ENCODE data around the gene ATP9A. TPM values are rescaled to one million over a fixed set of nuclear protein-coding genes. Genes with fewer than 3 reads are reported as not detected.

ATP9A gene
- total RNA-seq, 1 experiment from 2014 or later = 12.1 TPM

- no peak for TF ChIP-seq CTCF (conservative IDR thresholded peaks at IDR 0.05)
- Mint-ChIP-seq H3K27me3 (ENCODE audit: low read depth) (no peaks in the 10 kb centered on the region; the same call in 1 of the 2 replicates), H3K27ac (peak within 1 kb of the TSS; percentile 97 to 100 (median 99)), H3K4me3 (peak within 1 kb of the TSS; percentile 97 to 98), H3K9me3 (peaks cover 0 to 3% of the 10 kb centered on the region in 2 experiments; a peak in 3 of 5 replicates), H3K4me1 (peaks cover 31 to 34% of the 10 kb centered on the region in 2 experiments), H3K36me3 (ENCODE audit: insufficient read depth in 1 of 3, low read depth in 3 of 3) (peaks cover 5 to 19% (median 7%) of the 10 kb centered on the region in 3 experiments)
- H3K23me2 ChIP-seq (ENCODE audit: insufficient read length, low read depth, low read length, poor library complexity, severe bottlenecking) = peaks cover 19% of the 10 kb centered on the region
- peak within 1 kb of the TSS; percentile 31 for H2BK5ac ChIP-seq (ENCODE audit: insufficient read length, low read length)
- H4K5ac ChIP-seq (ENCODE audit: insufficient read length, low read depth, low read length) = no peak within 1 kb of the TSS
- H3K23ac ChIP-seq (ENCODE audit: insufficient read length, low read depth, low read length) = no peak within 1 kb of the TSS
- H2BK12ac ChIP-seq (ENCODE audit: insufficient read length, low read depth, low read length) = no peak within 1 kb of the TSS
- peak within 1 kb of the TSS; percentile 88 for H3K27ac ChIP-seq (ENCODE audit: insufficient read length, low read depth, low read length)
- no peaks in the 10 kb centered on the region; the same call in 1 of the 2 replicates for H3K4me1 ChIP-seq (ENCODE audit: insufficient read depth, low read length)
- no peak within 1 kb of the TSS for H2AK5ac ChIP-seq (ENCODE audit: insufficient read length, low read length)
- peak within 1 kb of the TSS; percentile 81 for H3K4me2 ChIP-seq (ENCODE audit: insufficient read depth, insufficient read length, low read length)
- no peak within 1 kb of the TSS for H2AFZ ChIP-seq (ENCODE audit: low read length)
- H3K4ac ChIP-seq (ENCODE audit: low read depth, low read length) = peak within 1 kb of the TSS; percentile 64; the same call in 1 of the 2 replicates
- H4K91ac ChIP-seq (ENCODE audit: insufficient read length, low read depth, low read length) = peak within 1 kb of the TSS; percentile 74
- DNase-seq = peak; percentile 96
- H2BK20ac ChIP-seq (ENCODE audit: low read depth, low read length, poor library complexity, severe bottlenecking) = no peak within 1 kb of the TSS
- peak within 1 kb of the TSS; percentile 24 for H2BK120ac ChIP-seq (ENCODE audit: low read depth, low read length, poor library complexity, severe bottlenecking)
- H3K27me3 ChIP-seq (ENCODE audit: insufficient read depth, low read length) = no peaks in the 10 kb centered on the region
- no peaks in the 10 kb centered on the region for H3K79me1 ChIP-seq (ENCODE audit: insufficient read depth, low read depth, low read length, poor library complexity, severe bottlenecking)
- H4K20me1 ChIP-seq (ENCODE audit: control insufficient read depth, insufficient read depth, insufficient read length) = no peaks in the 10 kb centered on the region
- peak within 1 kb of the TSS; percentile 22 for H3T11ph ChIP-seq (ENCODE audit: low read length)
- H3K14ac ChIP-seq (ENCODE audit: insufficient read depth, low read length) = peak within 1 kb of the TSS; percentile 96
- H3K18ac ChIP-seq (ENCODE audit: insufficient read length, low read depth, low read length) = peak within 1 kb of the TSS; percentile 90
- no CpG with 5 or more reads among the region's 44 CpGs for whole genome bisulfite sequencing (ENCODE audit: extremely low coverage, insufficient read length, low lambda C conversion rate)
- H3K79me2 ChIP-seq (ENCODE audit: insufficient read depth, low read length) = peaks cover 26% of the 10 kb centered on the region
- H2BK15ac ChIP-seq (ENCODE audit: low read depth, low read length) = no peak within 1 kb of the TSS; the same call in 1 of the 2 replicates
- peak within 1 kb of the TSS; percentile 95 for H3K9ac ChIP-seq (ENCODE audit: extremely low read depth, insufficient read length, low read length)
- H3K56ac ChIP-seq (ENCODE audit: insufficient read length, low read depth, low read length) = peak within 1 kb of the TSS; percentile 89
- no peak within 1 kb of the TSS for H4K8ac ChIP-seq (replicated peaks; ENCODE audit: insufficient read length, low read depth, low read length)
- H3K9me3 ChIP-seq (ENCODE audit: control insufficient read depth, low read depth, low read length) = no peaks in the 10 kb centered on the region
These were observed 34.1 kb upstream of the ATP9A start, which contains the start of gene SALL4 for GRCh38 chr20:51802170-51802751. Gene SALL4 (minus strand): TSS chr20:51802521. CDS start chr20:51802408, 113 bp downstream.

Data from H9 (cell line).